Sigmoid colon (tissue), 4 donors: ENCODE data around the gene NUDT1.

ENCODE experiments used
- CTCF ChIP-seq, 4 experiments: fragments of 450-650 bp in 3 of 4; fragments of 200-600 bp in 1 of 4; IDR thresholded peaks; one replicate each; pipeline ENCODE4 v1.5.1; 2016 to 2019; ENCODE audit warnings: antibody characterized with exemption in 4 of 4, mild to moderate bottlenecking in 3 of 4, moderate library complexity in 2 of 4
- EP300 ChIP-seq, 4 donors: sonication (generic); formaldehyde crosslinking; IDR thresholded peaks; one replicate each; pipeline ENCODE4 v1.6.1; 2017; ENCODE audit warnings: antibody characterized with exemption in 4 of 4
- POLR2A ChIP-seq, 2 donors: fragments of 450-650 bp; IDR thresholded peaks; one replicate each; pipeline ENCODE4 v1.6.1; 2016; ENCODE audit warnings: antibody characterized with exemption in 2 of 2, mild to moderate bottlenecking in 2 of 2, moderate library complexity in 2 of 2
- POLR2AphosphoS5 ChIP-seq, 4 donors: sonication (generic); formaldehyde crosslinking; IDR thresholded peaks; one replicate each; pipeline ENCODE4 v1.6.1; 2017; ENCODE audit warnings: antibody characterized with exemption in 4 of 4

GRCh38 chr7:2281541-2281940 lies 39.5 kb downstream of the NUDT1 start:
- TF ChIP-seq CTCF (IDR thresholded peaks at IDR 0.05) (no peak), POLR2A (IDR thresholded peaks at IDR 0.05) (no peak), POLR2AphosphoS5 (IDR thresholded peaks at IDR 0.05) (no peak), EP300 (IDR thresholded peaks at IDR 0.05) (no peak)
